ENCODE data around the gene CGB5. TPM values are rescaled to one million over a fixed set of nuclear protein-coding genes. Genes with fewer than 3 reads are reported as not detected.
"Not testable (repeated sequence)": the region's sequence is repeated elsewhere in the genome, so short reads cannot be mapped to it uniquely, and the experiment has no call there.

Gene CGB5
- total RNA-seq, 1 donor from 2014 or later = 6.5 TPM

DNA sequence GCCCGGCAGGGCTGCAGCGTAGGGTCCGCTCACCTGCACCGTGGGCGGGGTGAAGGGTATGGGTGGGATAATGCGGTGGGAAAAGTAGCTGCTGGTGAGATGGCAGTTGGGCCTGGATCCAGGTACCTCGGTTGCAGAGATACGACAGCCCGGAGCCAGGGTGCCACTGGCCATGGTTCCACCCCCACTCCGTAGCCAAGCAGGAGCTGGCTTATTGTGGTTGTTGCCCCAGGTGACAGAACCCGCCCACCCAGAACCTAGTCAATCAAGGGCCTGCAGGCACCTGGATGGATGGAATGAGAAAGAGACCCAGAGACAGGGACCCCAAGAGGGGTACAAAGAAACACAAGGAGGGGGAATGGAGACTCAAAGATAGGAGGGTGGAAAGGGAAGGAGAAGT lies 23.3 kb upstream of the CGB5 start:
- no peak overlapping the region for H2AFZ ChIP-seq (ENCODE audit: low read depth, low read length)
- H3K36me3 ChIP-seq (ENCODE audit: insufficient read depth, low read length) = peaks cover 4% of the 10 kb centered on the region
- Mint-ChIP-seq H3K9me3 (ENCODE audit: unreplicated experiment) (no peaks in the 10 kb centered on the region), H3K36me3 (ENCODE audit: low read depth, unreplicated experiment) (peaks cover 14% of the 10 kb centered on the region), H3K27ac (ENCODE audit: unreplicated experiment) (no peak overlapping the region), H3K4me3 (ENCODE audit: unreplicated experiment) (peak overlapping the region; percentile 27), H3K4me1 (ENCODE audit: low read depth, unreplicated experiment) (peaks cover 14% of the 10 kb centered on the region), H3K27me3 (ENCODE audit: low read depth, unreplicated experiment) (peaks cover 2% of the 10 kb centered on the region)
- no peaks in the 10 kb centered on the region for H3K27me3 ChIP-seq (ENCODE audit: insufficient read depth, low read length)
- TF ChIP-seq EZH2 (IDR thresholded peaks at IDR 0.05; ENCODE audit: insufficient read depth, low read length) = no peak
- TF ChIP-seq, protein P1, sequence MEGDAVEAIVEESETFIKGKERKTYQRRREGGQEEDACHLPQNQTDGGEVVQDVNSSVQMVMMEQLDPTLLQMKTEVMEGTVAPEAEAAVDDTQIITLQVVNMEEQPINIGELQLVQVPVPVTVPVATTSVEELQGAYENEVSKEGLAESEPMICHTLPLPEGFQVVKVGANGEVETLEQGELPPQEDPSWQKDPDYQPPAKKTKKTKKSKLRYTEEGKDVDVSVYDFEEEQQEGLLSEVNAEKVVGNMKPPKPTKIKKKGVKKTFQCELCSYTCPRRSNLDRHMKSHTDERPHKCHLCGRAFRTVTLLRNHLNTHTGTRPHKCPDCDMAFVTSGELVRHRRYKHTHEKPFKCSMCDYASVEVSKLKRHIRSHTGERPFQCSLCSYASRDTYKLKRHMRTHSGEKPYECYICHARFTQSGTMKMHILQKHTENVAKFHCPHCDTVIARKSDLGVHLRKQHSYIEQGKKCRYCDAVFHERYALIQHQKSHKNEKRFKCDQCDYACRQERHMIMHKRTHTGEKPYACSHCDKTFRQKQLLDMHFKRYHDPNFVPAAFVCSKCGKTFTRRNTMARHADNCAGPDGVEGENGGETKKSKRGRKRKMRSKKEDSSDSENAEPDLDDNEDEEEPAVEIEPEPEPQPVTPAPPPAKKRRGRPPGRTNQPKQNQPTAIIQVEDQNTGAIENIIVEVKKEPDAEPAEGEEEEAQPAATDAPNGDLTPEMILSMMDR (IDR thresholded peaks at IDR 0.05; ENCODE audit: insufficient read depth, low read depth, low read length) = no peak
- no peaks in the 10 kb centered on the region for H4K20me1 ChIP-seq (ENCODE audit: insufficient read depth, low read length)
- no peak overlapping the region for H3K4me3 ChIP-seq (ENCODE audit: insufficient read depth, low read depth, low read length)
- H3K4me2 ChIP-seq (ENCODE audit: low read length) = no peak overlapping the region
- H3K9me3 ChIP-seq (ENCODE audit: insufficient read depth, low read depth, low read length) = no peaks in the 10 kb centered on the region
- no peak overlapping the region for H3K27ac ChIP-seq (ENCODE audit: low read depth, low read length)
- FAIRE-seq = no peak
- peaks cover 18% of the 10 kb centered on the region for H3K4me1 ChIP-seq (ENCODE audit: insufficient read depth, low read length)
- DNase-seq (ENCODE audit: low read depth) = no peak
- H3K9ac ChIP-seq (ENCODE audit: low read length) = no peak overlapping the region
- no peaks in the 10 kb centered on the region for H3K79me2 ChIP-seq (ENCODE audit: insufficient read depth, low read length)

DNA sequence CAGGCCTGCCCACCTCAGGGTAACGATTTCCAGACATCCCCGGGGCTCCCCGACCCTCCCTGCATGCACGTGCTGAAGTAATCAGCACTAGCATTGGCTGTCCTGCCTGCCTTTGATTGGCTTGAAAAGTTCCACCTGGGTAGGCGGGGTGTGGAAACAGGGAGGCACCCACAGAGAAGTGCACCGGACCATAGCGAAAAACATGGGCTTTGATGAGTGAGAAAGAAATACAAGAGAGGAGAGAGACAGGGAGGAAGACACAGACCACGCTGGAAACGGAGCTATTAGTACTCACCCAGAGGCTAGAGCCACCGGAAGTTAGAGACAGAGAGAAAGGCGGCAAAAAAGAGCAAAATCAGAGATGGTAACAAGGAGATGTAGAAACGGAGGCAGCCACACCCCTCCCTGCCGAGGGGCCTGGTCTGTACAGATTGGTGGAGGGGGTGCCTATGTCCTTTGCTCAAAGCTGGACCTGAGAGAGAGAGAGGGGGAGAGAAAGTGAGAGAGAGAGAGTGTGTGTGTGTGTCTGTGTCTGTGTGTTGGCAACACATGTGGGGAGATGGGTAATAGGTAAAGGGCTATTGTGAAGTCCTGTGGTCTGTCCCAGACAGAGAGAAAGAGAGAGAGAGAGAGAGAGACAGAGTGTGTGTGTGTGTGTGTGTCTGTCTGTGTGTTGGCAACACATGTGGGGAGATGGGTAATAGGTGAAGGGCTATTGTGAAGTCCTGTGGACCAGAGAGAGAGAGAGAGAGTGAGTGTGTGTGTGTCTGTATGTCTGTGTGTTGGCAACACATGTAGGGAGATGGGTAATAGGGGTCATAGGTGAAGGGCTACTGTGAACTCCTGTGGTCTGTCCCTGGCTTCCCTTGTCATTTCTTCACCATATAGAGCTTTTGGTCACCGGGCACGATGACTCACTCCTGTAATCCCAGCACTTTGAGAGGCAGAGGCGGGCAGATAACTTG lies 22.4 kb upstream of the CGB5 start:
- H3K4me1 Mint-ChIP-seq (ENCODE audit: low read depth, unreplicated experiment) = peaks cover 20% of the 10 kb centered on the region
- H3K4me1 ChIP-seq (ENCODE audit: insufficient read depth, low read length) = peaks cover 22% of the 10 kb centered on the region
- peaks cover 6% of the 10 kb centered on the region for H3K36me3 Mint-ChIP-seq (ENCODE audit: low read depth, unreplicated experiment)
- no peak overlapping the region for H2AFZ ChIP-seq (ENCODE audit: low read depth, low read length)
- no peaks in the 10 kb centered on the region for H3K9me3 Mint-ChIP-seq (ENCODE audit: unreplicated experiment)
- no peak overlapping the region for H3K27ac ChIP-seq (ENCODE audit: low read depth, low read length)
- no peak overlapping the region for H3K9ac ChIP-seq (ENCODE audit: low read length)
- H3K4me3 ChIP-seq (ENCODE audit: insufficient read depth, low read depth, low read length) = no peak overlapping the region
- no peak overlapping the region for H3K4me2 ChIP-seq (ENCODE audit: low read length)
- no peaks in the 10 kb centered on the region for H3K36me3 ChIP-seq (ENCODE audit: insufficient read depth, low read length)
- no peaks in the 10 kb centered on the region for H3K79me2 ChIP-seq (ENCODE audit: insufficient read depth, low read length)
- H3K4me3 Mint-ChIP-seq (ENCODE audit: unreplicated experiment) = no peak overlapping the region
- FAIRE-seq = no peak
- no peaks in the 10 kb centered on the region for H4K20me1 ChIP-seq (ENCODE audit: insufficient read depth, low read length)
- TF ChIP-seq EZH2 (IDR thresholded peaks at IDR 0.05; ENCODE audit: insufficient read depth, low read length) = no peak
- TF ChIP-seq, protein P1 (IDR thresholded peaks at IDR 0.05; ENCODE audit: insufficient read depth, low read depth, low read length) = no peak
- H3K27ac Mint-ChIP-seq (ENCODE audit: unreplicated experiment) = peak overlapping the region; percentile 37
- no peaks in the 10 kb centered on the region for H3K9me3 ChIP-seq (ENCODE audit: insufficient read depth, low read depth, low read length)
- H3K27me3 ChIP-seq (ENCODE audit: insufficient read depth, low read length) = no peaks in the 10 kb centered on the region
- H3K27me3 Mint-ChIP-seq (ENCODE audit: low read depth, unreplicated experiment) = peaks cover 2% of the 10 kb centered on the region
- no peak for DNase-seq (ENCODE audit: low read depth)

DNA sequence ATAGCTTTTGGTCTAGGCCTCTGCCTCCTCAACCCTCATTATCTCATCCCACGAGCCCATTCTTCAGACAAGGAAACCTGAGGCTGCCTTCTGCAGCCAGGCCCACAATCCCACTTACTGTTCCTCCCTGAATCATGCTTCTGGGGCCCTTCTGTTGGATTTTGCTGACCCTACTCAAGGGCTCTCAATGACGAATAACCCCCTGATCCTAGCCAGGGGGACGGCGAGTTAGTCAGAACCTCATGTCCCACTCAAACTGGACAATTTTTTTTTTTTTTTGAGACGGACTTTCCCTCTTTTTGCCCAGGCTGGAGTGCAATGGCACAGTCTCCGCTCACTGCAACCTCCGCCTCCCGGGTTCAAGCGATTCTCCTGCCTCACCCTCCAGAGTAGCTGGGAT lies 21.5 kb upstream of the CGB5 start:
- H3K4me1 ChIP-seq (ENCODE audit: insufficient read depth, low read length) = peaks cover 22% of the 10 kb centered on the region
- no peaks in the 10 kb centered on the region for H4K20me1 ChIP-seq (ENCODE audit: insufficient read depth, low read length)
- H3K36me3 Mint-ChIP-seq (ENCODE audit: low read depth, unreplicated experiment) = peaks cover 2% of the 10 kb centered on the region
- TF ChIP-seq EZH2 (IDR thresholded peaks at IDR 0.05; ENCODE audit: insufficient read depth, low read length) = no peak
- TF ChIP-seq, protein P1 (IDR thresholded peaks at IDR 0.05; ENCODE audit: insufficient read depth, low read depth, low read length) = no peak
- no peak overlapping the region for H2AFZ ChIP-seq (ENCODE audit: low read depth, low read length)
- no peaks in the 10 kb centered on the region for H3K79me2 ChIP-seq (ENCODE audit: insufficient read depth, low read length)
- H3K4me3 ChIP-seq (ENCODE audit: insufficient read depth, low read depth, low read length) = no peak overlapping the region
- H3K27ac Mint-ChIP-seq (ENCODE audit: unreplicated experiment) = no peak overlapping the region
- no peak overlapping the region for H3K4me2 ChIP-seq (ENCODE audit: low read length)
- H3K9me3 Mint-ChIP-seq (ENCODE audit: unreplicated experiment) = no peaks in the 10 kb centered on the region
- H3K4me3 Mint-ChIP-seq (ENCODE audit: unreplicated experiment) = no peak overlapping the region
- DNase-seq (ENCODE audit: low read depth) = no peak
- peaks cover 20% of the 10 kb centered on the region for H3K4me1 Mint-ChIP-seq (ENCODE audit: low read depth, unreplicated experiment)
- no peak overlapping the region for H3K9ac ChIP-seq (ENCODE audit: low read length)
- FAIRE-seq = no peak
- H3K27ac ChIP-seq (ENCODE audit: low read depth, low read length) = no peak overlapping the region
- H3K27me3 Mint-ChIP-seq (ENCODE audit: low read depth, unreplicated experiment) = peaks cover 2% of the 10 kb centered on the region
- no peaks in the 10 kb centered on the region for H3K36me3 ChIP-seq (ENCODE audit: insufficient read depth, low read length)
- H3K27me3 ChIP-seq (ENCODE audit: insufficient read depth, low read length) = no peaks in the 10 kb centered on the region
- H3K9me3 ChIP-seq (ENCODE audit: insufficient read depth, low read depth, low read length) = no peaks in the 10 kb centered on the region

DNA sequence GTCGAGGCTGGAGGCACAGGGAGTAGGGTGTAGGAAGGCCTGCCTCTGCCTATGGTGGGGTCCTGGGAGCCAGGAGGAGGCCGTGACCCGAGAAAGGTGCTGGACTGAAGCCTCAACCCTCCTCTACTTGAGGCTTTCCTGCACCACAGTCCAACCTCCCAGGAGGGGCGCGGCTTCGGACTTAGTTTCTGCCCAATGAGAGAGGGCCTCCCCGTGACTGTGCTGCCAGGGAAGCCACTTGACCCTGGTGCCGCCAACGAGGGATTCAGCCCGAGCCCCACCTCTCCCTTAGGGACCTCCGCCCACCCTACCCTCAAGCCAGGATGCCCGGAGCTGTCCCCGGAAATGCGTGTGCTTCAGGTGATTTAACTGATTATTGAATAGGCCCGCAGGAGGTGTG lies 19.4 kb upstream of the CGB5 start, which contains the start of gene CGB3:
TSS of gene CGB3 (minus strand) at position 101 of the 400 bp plus-strand sequence. CDS start 362 bp downstream, outside the sequence.
- FAIRE-seq; H3K4me3 ChIP-seq (ENCODE audit: insufficient read depth, low read depth, low read length): not testable (repeated sequence)
- peaks cover 17% of the 10 kb centered on the region for H3K4me1 Mint-ChIP-seq (ENCODE audit: low read depth, unreplicated experiment)

More for the DNA sequence above, 19.4 kb upstream of the CGB5 start, which contains the start of gene CGB3:
- not testable (repeated sequence) for H3K27ac ChIP-seq (ENCODE audit: low read depth, low read length); H2AFZ ChIP-seq (ENCODE audit: low read depth, low read length); H3K9me3 Mint-ChIP-seq (ENCODE audit: unreplicated experiment); H3K36me3 ChIP-seq (ENCODE audit: insufficient read depth, low read length); DNase-seq (ENCODE audit: low read depth); H3K9me3 ChIP-seq (ENCODE audit: insufficient read depth, low read depth, low read length); H3K4me2 ChIP-seq (ENCODE audit: low read length); H3K4me3 Mint-ChIP-seq (ENCODE audit: unreplicated experiment); H3K36me3 Mint-ChIP-seq (ENCODE audit: low read depth, unreplicated experiment); H3K27me3 Mint-ChIP-seq (ENCODE audit: low read depth, unreplicated experiment); H4K20me1 ChIP-seq (ENCODE audit: insufficient read depth, low read length); H3K4me1 ChIP-seq (ENCODE audit: insufficient read depth, low read length); H3K27me3 ChIP-seq (ENCODE audit: insufficient read depth, low read length); H3K9ac ChIP-seq (ENCODE audit: low read length); H3K79me2 ChIP-seq (ENCODE audit: insufficient read depth, low read length)
- H3K27ac Mint-ChIP-seq (ENCODE audit: unreplicated experiment) = peak within 1 kb of the TSS; percentile 54

Measured in astrocyte (in vitro differentiated cells and primary cell).